ENCODE data around the gene AGL.

DNA sequence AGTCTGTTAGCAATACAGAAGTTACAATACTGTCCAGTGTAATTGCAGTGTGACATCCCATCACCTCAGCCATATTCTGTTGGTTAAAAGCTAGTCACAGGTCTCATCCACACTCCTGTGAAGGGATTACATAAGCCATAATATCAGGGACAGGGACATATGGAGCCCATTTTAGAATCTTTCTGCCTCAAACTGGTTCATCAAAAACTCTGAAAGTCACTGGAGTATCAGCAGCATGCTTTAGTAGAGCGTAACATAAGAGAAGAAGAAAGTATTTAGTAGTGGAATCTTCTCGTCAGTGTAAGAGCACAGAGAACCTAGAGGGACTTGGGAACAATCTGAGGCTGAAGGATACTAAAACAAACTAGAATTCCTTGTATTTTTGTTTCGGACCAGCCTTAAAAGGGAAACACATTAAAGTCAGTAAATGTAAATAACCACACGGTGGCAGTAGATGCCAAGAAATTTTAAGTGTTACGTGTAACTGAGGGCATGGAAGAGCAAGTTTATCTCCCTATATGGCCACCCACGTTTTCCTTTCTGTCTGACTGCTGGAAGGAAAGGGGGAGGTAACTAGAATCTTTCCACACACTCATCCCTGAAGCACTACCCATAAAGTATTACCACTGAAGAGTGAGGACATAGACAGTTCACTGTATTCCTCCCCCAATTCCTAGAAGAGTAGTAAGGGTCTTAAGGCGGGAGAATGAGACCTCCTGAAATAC, 41.6 kb upstream of the AGL start:
- TF ChIP-seq, protein P1, sequence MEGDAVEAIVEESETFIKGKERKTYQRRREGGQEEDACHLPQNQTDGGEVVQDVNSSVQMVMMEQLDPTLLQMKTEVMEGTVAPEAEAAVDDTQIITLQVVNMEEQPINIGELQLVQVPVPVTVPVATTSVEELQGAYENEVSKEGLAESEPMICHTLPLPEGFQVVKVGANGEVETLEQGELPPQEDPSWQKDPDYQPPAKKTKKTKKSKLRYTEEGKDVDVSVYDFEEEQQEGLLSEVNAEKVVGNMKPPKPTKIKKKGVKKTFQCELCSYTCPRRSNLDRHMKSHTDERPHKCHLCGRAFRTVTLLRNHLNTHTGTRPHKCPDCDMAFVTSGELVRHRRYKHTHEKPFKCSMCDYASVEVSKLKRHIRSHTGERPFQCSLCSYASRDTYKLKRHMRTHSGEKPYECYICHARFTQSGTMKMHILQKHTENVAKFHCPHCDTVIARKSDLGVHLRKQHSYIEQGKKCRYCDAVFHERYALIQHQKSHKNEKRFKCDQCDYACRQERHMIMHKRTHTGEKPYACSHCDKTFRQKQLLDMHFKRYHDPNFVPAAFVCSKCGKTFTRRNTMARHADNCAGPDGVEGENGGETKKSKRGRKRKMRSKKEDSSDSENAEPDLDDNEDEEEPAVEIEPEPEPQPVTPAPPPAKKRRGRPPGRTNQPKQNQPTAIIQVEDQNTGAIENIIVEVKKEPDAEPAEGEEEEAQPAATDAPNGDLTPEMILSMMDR (IDR thresholded peaks at IDR 0.05), result peak; percentile 52
- TF ChIP-seq POLR2AphosphoS5 (IDR thresholded peaks at IDR 0.05; ENCODE audit: low read depth, low read length), result no peak
- TF ChIP-seq, protein P2, sequence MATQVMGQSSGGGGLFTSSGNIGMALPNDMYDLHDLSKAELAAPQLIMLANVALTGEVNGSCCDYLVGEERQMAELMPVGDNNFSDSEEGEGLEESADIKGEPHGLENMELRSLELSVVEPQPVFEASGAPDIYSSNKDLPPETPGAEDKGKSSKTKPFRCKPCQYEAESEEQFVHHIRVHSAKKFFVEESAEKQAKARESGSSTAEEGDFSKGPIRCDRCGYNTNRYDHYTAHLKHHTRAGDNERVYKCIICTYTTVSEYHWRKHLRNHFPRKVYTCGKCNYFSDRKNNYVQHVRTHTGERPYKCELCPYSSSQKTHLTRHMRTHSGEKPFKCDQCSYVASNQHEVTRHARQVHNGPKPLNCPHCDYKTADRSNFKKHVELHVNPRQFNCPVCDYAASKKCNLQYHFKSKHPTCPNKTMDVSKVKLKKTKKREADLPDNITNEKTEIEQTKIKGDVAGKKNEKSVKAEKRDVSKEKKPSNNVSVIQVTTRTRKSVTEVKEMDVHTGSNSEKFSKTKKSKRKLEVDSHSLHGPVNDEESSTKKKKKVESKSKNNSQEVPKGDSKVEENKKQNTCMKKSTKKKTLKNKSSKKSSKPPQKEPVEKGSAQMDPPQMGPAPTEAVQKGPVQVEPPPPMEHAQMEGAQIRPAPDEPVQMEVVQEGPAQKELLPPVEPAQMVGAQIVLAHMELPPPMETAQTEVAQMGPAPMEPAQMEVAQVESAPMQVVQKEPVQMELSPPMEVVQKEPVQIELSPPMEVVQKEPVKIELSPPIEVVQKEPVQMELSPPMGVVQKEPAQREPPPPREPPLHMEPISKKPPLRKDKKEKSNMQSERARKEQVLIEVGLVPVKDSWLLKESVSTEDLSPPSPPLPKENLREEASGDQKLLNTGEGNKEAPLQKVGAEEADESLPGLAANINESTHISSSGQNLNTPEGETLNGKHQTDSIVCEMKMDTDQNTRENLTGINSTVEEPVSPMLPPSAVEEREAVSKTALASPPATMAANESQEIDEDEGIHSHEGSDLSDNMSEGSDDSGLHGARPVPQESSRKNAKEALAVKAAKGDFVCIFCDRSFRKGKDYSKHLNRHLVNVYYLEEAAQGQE (IDR thresholded peaks at IDR 0.05; ENCODE audit: insufficient read depth in 1 of 2, low read depth in 2 of 2, low read length in 1 of 2), result no peak
- no peak for TF ChIP-seq TCF7L2 (IDR thresholded peaks at IDR 0.05; ENCODE audit: low read depth, low read length)

All from Panc1 (cell line).